Astrocyte (in vitro differentiated cells and primary cell): Measurements from ENCODE around the gene AQP1.

Experiments used
- EZH2 ChIP-seq: IDR thresholded peaks from 2 replicates; pipeline ENCODE4 v1.6.1; 2012; ENCODE audit warnings: mild to moderate bottlenecking, low read length, inconsistent platforms; ENCODE audit not compliant: insufficient read depth
- TF ChIP-seq, protein P1 (sequence below): IDR thresholded peaks from 2 replicates; pipeline ENCODE4 v1.5.1; 2011; ENCODE audit warnings: low read depth, mild to moderate bottlenecking, inconsistent platforms, low read length, moderate library complexity; ENCODE audit not compliant: insufficient read depth

DNA sequence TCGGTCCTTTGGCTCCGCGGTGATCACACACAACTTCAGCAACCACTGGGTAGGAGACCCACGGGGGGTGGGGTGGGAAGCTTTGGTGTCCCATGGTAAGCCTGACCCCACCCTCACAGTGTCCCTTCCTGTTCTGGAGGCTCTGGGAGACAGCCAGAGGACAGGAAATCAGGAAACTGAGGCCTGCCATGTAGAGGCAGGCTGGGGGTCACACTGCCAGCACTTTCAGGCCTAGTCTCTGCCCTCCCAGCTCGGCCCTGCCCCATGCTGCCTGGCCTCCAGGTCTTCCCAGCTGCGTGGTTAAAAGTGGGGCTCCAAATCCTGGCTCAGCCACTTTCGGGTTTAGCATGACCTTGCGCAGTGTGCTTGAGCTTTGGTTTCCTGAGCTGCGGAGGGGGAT is 10.9 kb downstream of the AQP1 start:
- TF ChIP-seq EZH2 = no peak
- TF ChIP-seq, protein P1, sequence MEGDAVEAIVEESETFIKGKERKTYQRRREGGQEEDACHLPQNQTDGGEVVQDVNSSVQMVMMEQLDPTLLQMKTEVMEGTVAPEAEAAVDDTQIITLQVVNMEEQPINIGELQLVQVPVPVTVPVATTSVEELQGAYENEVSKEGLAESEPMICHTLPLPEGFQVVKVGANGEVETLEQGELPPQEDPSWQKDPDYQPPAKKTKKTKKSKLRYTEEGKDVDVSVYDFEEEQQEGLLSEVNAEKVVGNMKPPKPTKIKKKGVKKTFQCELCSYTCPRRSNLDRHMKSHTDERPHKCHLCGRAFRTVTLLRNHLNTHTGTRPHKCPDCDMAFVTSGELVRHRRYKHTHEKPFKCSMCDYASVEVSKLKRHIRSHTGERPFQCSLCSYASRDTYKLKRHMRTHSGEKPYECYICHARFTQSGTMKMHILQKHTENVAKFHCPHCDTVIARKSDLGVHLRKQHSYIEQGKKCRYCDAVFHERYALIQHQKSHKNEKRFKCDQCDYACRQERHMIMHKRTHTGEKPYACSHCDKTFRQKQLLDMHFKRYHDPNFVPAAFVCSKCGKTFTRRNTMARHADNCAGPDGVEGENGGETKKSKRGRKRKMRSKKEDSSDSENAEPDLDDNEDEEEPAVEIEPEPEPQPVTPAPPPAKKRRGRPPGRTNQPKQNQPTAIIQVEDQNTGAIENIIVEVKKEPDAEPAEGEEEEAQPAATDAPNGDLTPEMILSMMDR = no peak
